K562 (cell line): ENCODE data around the gene DLGAP5. TPM values are rescaled to one million over a fixed set of nuclear protein-coding genes. Genes with fewer than 3 reads are reported as not detected.

Experiments used
- CREBBP ChIP-seq: IDR thresholded peaks from one replicate; pipeline ENCODE4 v1.6.1; 2012; ENCODE audit warnings: low read depth, mild to moderate bottlenecking, control low read depth, inconsistent platforms, low read length
- MEIS2 ChIP-seq: fragments of 450-650 bp; IDR thresholded peaks from 2 replicates; pipeline ENCODE4 v1.6.1; 2014; ENCODE audit warnings: mild to moderate bottlenecking; ENCODE audit not compliant: partially characterized antibody
- ZNF584 ChIP-seq: fragments of 200-800 bp; sonication (Bioruptor generic); IDR thresholded peaks from 2 replicates; pipeline ENCODE4 v1.6.1; 2016; ENCODE audit warnings: low read depth, mild to moderate bottlenecking, missing genetic modification characterization, missing compliant biosample characterization
- ZNF589 ChIP-seq: fragments of 200-800 bp; sonication (Bioruptor generic); IDR thresholded peaks from 2 replicates; pipeline ENCODE4 v1.6.1; 2016; ENCODE audit warnings: low read depth, missing genetic modification characterization, missing compliant biosample characterization
- polyA plus RNA-seq, 8 experiments: library from polyadenylated mRNA; depleted of rRNA in 4 of 8; stranded (reverse) in 5 of 8; unstranded in 3 of 8; fragments of >200 nt; fragmentation: Nextera tagmentation in 2 of 8; fragmentation: Illumina TruSeq in 1 of 8; extraction: Ambion mirVana in 2 of 8; extraction: Trizol in 1 of 8; gene quantifications; 2 replicates each; pipeline versions ENCODE4 v1.2.1 to v1.2.3, GENCODE V29; 2011 to 2014; ENCODE audit warnings: inconsistent platforms in 1 of 8, missing spikeins in 1 of 8
- total RNA-seq, 7 experiments: library from RNA; depleted of rRNA in 6 of 7; stranded (reverse); fragments of >200 nt in 6 of 7; fragmentation: Illumina TruSeq in 2 of 7; extraction: Trizol in 2 of 7; gene quantifications; 2 replicates each; pipeline versions ENCODE4 v1.2.1 to v1.2.3, GENCODE V29; 2011 to 2021; ENCODE audit warnings: low replicate concordance in 1 of 7
- TF ChIP-seq, protein P1 (sequence below): sonication (generic); formaldehyde crosslinking; IDR thresholded peaks from 2 replicates; pipeline ENCODE4 v1.8.0; 2022; ENCODE audit warnings: missing genetic modification reagents, mild to moderate bottlenecking, moderate library complexity, borderline replicate concordance
- TF ChIP-seq, protein P2 (sequence below), 2 experiments: fragments of 200-800 bp in 1 of 2; sonication (Bioruptor generic) in 1 of 2; sonication (generic) in 1 of 2; formaldehyde crosslinking in 1 of 2; IDR thresholded peaks in 1 of 2; conservative IDR thresholded peaks in 1 of 2; 2 replicates each; pipeline versions ENCODE4 v1.5.0 to v1.6.1; 2016 to 2020; ENCODE audit warnings: missing compliant biosample characterization in 1 of 2, missing genetic modification characterization in 1 of 2, missing genetic modification reagents in 1 of 2
- TF ChIP-seq, protein P3 (sequence below): fragments of 450-650 bp; IDR thresholded peaks from 2 replicates; pipeline ENCODE4 v1.6.1; 2017; ENCODE audit warnings: antibody characterized with exemption, mild to moderate bottlenecking

The DLGAP5 gene
- total and polyA plus RNA-seq, 9 of the 15 experiments (the other 6 are each of a cell fraction or from before 2014, with no cell fraction given): 39.1 to 80.0 (median 59.9) TPM

DNA sequence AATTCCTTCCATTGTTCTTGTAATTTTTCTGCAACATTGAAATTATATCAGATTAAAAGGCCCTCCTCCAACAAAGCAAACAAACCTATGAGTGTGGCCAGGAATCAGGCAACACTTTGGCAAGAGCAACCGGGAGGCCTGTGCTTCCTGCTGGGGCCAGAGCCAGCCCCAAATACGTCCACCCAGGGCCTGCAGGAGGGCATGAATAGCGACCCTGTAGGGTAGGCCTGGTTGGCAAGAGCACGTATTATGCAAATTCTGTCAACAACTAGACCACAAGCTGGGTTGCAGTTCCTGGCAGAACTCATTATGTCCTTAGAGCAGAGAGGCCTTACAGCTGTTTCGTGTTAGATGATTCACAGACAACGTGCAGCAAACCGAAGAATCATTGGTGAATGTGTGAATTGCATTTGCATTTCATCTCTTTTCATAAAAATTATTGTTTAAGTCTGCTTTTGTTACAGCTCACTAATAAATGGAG, 89.2 kb downstream of the DLGAP5 start (continued):
- TF ChIP-seq, protein P1, sequence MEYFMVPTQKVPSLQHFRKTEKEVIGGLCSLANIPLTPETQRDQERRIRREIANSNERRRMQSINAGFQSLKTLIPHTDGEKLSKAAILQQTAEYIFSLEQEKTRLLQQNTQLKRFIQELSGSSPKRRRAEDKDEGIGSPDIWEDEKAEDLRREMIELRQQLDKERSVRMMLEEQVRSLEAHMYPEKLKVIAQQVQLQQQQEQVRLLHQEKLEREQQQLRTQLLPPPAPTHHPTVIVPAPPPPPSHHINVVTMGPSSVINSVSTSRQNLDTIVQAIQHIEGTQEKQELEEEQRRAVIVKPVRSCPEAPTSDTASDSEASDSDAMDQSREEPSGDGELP (CRISPR knock-in tag): peak; percentile 56; the same call in 1 of the 2 replicates
- no peak for TF ChIP-seq MEIS2
- TF ChIP-seq, protein P2, sequence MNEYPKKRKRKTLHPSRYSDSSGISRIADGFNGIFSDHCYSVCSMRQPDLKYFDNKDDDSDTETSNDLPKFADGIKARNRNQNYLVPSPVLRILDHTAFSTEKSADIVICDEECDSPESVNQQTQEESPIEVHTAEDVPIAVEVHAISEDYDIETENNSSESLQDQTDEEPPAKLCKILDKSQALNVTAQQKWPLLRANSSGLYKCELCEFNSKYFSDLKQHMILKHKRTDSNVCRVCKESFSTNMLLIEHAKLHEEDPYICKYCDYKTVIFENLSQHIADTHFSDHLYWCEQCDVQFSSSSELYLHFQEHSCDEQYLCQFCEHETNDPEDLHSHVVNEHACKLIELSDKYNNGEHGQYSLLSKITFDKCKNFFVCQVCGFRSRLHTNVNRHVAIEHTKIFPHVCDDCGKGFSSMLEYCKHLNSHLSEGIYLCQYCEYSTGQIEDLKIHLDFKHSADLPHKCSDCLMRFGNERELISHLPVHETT (CRISPR knock-in tag; conservative IDR thresholded peaks at IDR 0.05 in 1 of 2, IDR thresholded peaks at IDR 0.05 in 1 of 2): peak in 1 of 2 experiments; percentile 36; a peak in 1 of 4 replicates
- TF ChIP-seq ZNF589 (CRISPR knock-in tag): peak; percentile 67; the same call in 1 of the 2 replicates
- TF ChIP-seq, protein P3, sequence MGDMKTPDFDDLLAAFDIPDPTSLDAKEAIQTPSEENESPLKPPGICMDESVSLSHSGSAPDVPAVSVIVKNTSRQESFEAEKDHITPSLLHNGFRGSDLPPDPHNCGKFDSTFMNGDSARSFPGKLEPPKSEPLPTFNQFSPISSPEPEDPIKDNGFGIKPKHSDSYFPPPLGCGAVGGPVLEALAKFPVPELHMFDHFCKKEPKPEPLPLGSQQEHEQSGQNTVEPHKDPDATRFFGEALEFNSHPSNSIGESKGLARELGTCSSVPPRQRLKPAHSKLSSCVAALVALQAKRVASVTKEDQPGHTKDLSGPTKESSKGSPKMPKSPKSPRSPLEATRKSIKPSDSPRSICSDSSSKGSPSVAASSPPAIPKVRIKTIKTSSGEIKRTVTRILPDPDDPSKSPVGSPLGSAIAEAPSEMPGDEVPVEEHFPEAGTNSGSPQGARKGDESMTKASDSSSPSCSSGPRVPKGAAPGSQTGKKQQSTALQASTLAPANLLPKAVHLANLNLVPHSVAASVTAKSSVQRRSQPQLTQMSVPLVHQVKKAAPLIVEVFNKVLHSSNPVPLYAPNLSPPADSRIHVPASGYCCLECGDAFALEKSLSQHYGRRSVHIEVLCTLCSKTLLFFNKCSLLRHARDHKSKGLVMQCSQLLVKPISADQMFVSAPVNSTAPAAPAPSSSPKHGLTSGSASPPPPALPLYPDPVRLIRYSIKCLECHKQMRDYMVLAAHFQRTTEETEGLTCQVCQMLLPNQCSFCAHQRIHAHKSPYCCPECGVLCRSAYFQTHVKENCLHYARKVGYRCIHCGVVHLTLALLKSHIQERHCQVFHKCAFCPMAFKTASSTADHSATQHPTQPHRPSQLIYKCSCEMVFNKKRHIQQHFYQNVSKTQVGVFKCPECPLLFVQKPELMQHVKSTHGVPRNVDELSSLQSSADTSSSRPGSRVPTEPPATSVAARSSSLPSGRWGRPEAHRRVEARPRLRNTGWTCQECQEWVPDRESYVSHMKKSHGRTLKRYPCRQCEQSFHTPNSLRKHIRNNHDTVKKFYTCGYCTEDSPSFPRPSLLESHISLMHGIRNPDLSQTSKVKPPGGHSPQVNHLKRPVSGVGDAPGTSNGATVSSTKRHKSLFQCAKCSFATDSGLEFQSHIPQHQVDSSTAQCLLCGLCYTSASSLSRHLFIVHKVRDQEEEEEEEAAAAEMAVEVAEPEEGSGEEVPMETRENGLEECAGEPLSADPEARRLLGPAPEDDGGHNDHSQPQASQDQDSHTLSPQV: peak; percentile 82
- no peak for TF ChIP-seq ZNF584 (CRISPR knock-in tag)
- no peak for TF ChIP-seq CREBBP
